ENCODE measurements around the gene PRKAG2.

GRCh38 chr7:151608031-151608551 is 268.8 kb downstream of the PRKAG2 start:
- TF ChIP-seq CTCF (IDR thresholded peaks at IDR 0.05): no peak
- TF ChIP-seq FOXM1 (IDR thresholded peaks at IDR 0.05; ENCODE audit: low read depth): no peak
- TF ChIP-seq, protein P1, sequence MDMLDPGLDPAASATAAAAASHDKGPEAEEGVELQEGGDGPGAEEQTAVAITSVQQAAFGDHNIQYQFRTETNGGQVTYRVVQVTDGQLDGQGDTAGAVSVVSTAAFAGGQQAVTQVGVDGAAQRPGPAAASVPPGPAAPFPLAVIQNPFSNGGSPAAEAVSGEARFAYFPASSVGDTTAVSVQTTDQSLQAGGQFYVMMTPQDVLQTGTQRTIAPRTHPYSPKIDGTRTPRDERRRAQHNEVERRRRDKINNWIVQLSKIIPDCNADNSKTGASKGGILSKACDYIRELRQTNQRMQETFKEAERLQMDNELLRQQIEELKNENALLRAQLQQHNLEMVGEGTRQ (IDR thresholded peaks at IDR 0.05; ENCODE audit: borderline replicate concordance, low read depth, low read length): no peak
- no peak for TF ChIP-seq FOSL2 (IDR thresholded peaks at IDR 0.05; ENCODE audit: borderline replicate concordance, low read depth)
- no peak for TF ChIP-seq TAF1 (IDR thresholded peaks at IDR 0.05; ENCODE audit: borderline replicate concordance, low read depth, low read length)
- TF ChIP-seq RFX5 (IDR thresholded peaks at IDR 0.05; ENCODE audit: low read length): no peak
- no peak for TF ChIP-seq MAX (IDR thresholded peaks at IDR 0.05; ENCODE audit: low read depth)
- TF ChIP-seq POLR2AphosphoS5 (IDR thresholded peaks at IDR 0.05; ENCODE audit: low read depth, low read length): no peak
- no peak for TF ChIP-seq TCF12 (IDR thresholded peaks at IDR 0.05)
